ENCODE measurements around the gene SEMA5A. TPM values are rescaled to one million over a fixed set of nuclear protein-coding genes. Genes with fewer than 3 reads are reported as not detected.

SEMA5A gene
- total and polyA plus RNA-seq, 2 of the 8 experiments (the other 6 are each of a cell fraction or from before 2014, with no cell fraction given): 5.3 to 8.9 TPM

DNA sequence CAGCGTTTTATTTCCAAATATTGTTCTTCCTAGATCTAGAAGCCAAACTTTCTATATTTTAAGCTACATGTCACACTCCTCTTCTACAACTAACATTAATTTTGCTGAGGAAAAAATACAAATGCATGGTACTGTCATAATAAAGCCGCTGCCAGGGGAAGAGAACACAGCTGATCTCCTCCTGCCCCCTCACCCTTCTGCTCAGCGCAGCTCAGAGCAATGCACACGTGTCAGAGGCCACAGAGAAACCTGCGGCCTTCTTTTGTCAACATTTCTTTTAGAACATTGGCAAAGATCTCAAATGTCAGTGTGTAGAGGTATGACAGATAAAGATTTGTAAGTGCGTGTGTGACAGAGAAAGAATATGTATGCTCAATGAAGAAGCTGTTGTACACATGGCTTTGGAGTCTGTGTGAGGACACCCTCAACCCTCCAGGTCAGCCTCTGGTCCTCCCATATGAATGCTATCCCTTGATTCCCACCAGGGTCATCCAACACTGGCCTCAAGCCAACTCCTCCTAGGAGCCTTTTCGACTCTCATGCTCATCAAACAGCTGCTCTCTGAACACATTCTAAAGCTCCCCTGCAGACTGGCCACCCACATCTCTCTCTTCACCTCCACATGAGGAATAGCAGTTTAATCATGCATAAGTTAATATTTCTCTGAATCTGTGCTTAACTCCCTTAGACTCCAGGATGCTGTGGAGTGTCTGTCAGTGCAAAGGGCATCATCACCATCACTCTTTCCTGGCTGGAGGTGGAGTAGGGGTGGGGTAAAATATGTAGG is 43.4 kb upstream of the SEMA5A start:
- Histone ChIP-seq H3K56ac (replicated peaks; ENCODE audit: insufficient read length, low read depth, low read length) (no peak overlapping the region), H2BK20ac (ENCODE audit: low read length) (no peak overlapping the region), H3K9me3 (ENCODE audit: insufficient read depth in 2 of 2, low read depth in 1 of 2, low read length in 1 of 2) (no peaks in the 10 kb centered on the region), H3K4me3 (ENCODE audit: extremely low read depth in 1 of 4, insufficient read depth in 2 of 4, low read depth in 3 of 4, low read length in 4 of 4) (no peak overlapping the region), H3K36me3 (ENCODE audit: control insufficient read depth in 2 of 4, insufficient read depth in 4 of 4, low read length in 3 of 4) (no peaks in the 10 kb centered on the region), H3K27ac (ENCODE audit: low read depth, low read length) (no peak overlapping the region), H3K9ac (replicated peaks in 1 of 4; ENCODE audit: extremely low read depth in 1 of 4, low read depth in 3 of 4, low read length in 3 of 4) (no peak overlapping the region), H3K23ac (ENCODE audit: insufficient read length) (no peak overlapping the region), H2AFZ (ENCODE audit: low read length) (no peak overlapping the region), H3K4me2 (ENCODE audit: insufficient read depth in 1 of 2, low read depth in 2 of 2, low read length in 2 of 2) (no peak overlapping the region), H4K5ac (ENCODE audit: insufficient read length, low read depth, low read length) (no peak overlapping the region), H3K27me3 (replicated peaks in 1 of 4; ENCODE audit: control insufficient read depth in 3 of 4, extremely low read depth in 1 of 4, insufficient read depth in 3 of 4, low read length in 3 of 4) (no peaks in the 10 kb centered on the region), H2BK15ac (ENCODE audit: low read length) (no peak overlapping the region), H3K79me2 (ENCODE audit: control insufficient read depth in 1 of 2, insufficient read depth in 2 of 2, low read length in 2 of 2) (no peaks in the 10 kb centered on the region), H3K4ac (replicated peaks; ENCODE audit: insufficient read length, low read depth, low read length) (no peak overlapping the region), H2AK5ac (ENCODE audit: low read depth, low read length) (no peak overlapping the region), H2BK12ac (ENCODE audit: low read depth, low read length) (no peak overlapping the region), H4K20me1 (replicated peaks in 1 of 2; ENCODE audit: control insufficient read depth in 1 of 2, insufficient read depth in 2 of 2, low read length in 2 of 2) (no peaks in the 10 kb centered on the region), H2BK5ac (ENCODE audit: low read depth, low read length) (no peak overlapping the region), H3K14ac (ENCODE audit: insufficient read length) (no peak overlapping the region), H2BK120ac (replicated peaks; ENCODE audit: low read depth, low read length) (no peak overlapping the region), H4K91ac (replicated peaks; ENCODE audit: insufficient read length, low read length) (no peak overlapping the region), H4K8ac (ENCODE audit: extremely low read depth, insufficient read depth, low read length) (no peak overlapping the region), H3K18ac (ENCODE audit: extremely low read depth, low read length) (no peak overlapping the region), H3K79me1 (ENCODE audit: low read depth, low read length) (no peaks in the 10 kb centered on the region), H3K4me1 (replicated peaks in 1 of 4; ENCODE audit: control insufficient read depth in 3 of 4, insufficient read depth in 4 of 4, low read length in 3 of 4) (no peaks in the 10 kb centered on the region), H3K23me2 (ENCODE audit: low read depth, low read length) (no peaks in the 10 kb centered on the region)
- ChIA-PET CTCF (ENCODE audit: partially characterized antibody) (interaction anchor here (1.2 to 1.5 kb wide), 3 partner anchors 10 to 442 kb away, joined by 3 to 5 read pairs (median 3); no protein-coding TSS in a partner anchor), POLR2A (ENCODE audit: partially characterized antibody) (no interaction called here)
- FAIRE-seq: no peak
- 89% methylated on average over 7 of the region's 7 CpGs; no CpG with 5 or more reads in 1 of the 2 experiments for WGBS, 2 experiments (ENCODE audit: extremely low coverage in 1 of 2, insufficient coverage in 1 of 2, insufficient read length in 1 of 2, insufficient replicate concordance in 2 of 2, low coverage in 1 of 2, low lambda C conversion rate in 2 of 2, missing lambda C conversion rate in 1 of 2)
- DNase-seq (ENCODE audit: low read depth in 1 of 2, low spot score in 2 of 2): no peak
- no peak for TF ChIP-seq TAF7 (optimal IDR thresholded peaks at IDR 0.05; ENCODE audit: borderline replicate concordance, low read depth, low read length)
- TF ChIP-seq HDAC2 (IDR thresholded peaks at IDR 0.05; ENCODE audit: borderline replicate concordance in 1 of 2, low read depth in 2 of 2, low read length in 2 of 2): no peak
- TF ChIP-seq EP300 (IDR thresholded peaks at IDR 0.05; ENCODE audit: borderline replicate concordance in 1 of 2, low read depth in 2 of 2, low read length in 2 of 2): no peak
- TF ChIP-seq RNF2 (IDR thresholded peaks at IDR 0.05; ENCODE audit: borderline replicate concordance, low read depth, low read length, missing control alignments, poor library complexity, severe bottlenecking): no peak
- TF ChIP-seq, protein P1, sequence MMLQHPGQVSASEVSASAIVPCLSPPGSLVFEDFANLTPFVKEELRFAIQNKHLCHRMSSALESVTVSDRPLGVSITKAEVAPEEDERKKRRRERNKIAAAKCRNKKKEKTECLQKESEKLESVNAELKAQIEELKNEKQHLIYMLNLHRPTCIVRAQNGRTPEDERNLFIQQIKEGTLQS (IDR thresholded peaks at IDR 0.05; ENCODE audit: insufficient read depth, low read depth, low read length): no peak
- TF ChIP-seq POLR2A (IDR thresholded peaks at IDR 0.05; ENCODE audit: control extremely low read depth in 1 of 2, low read depth in 2 of 2, low read length in 2 of 2): no peak
- no peak for TF ChIP-seq MAFK (IDR thresholded peaks at IDR 0.05; ENCODE audit: low read depth, low read length)
- no peak for TF ChIP-seq TBP (IDR thresholded peaks at IDR 0.05; ENCODE audit: low read depth, low read length)
- no peak for TF ChIP-seq YY1 (IDR thresholded peaks at IDR 0.05; ENCODE audit: low read depth, low read length)
- no peak for TF ChIP-seq GTF2F1 (IDR thresholded peaks at IDR 0.05; ENCODE audit: borderline replicate concordance, low read depth, low read length)
- no peak for TF ChIP-seq BACH1 (IDR thresholded peaks at IDR 0.05; ENCODE audit: low read length)

All from H1 (cell line).